GM21381 (cell line): Measurements from ENCODE around the gene JARID2.
"Not testable (repeated sequence)": the region's sequence is repeated elsewhere in the genome, so short reads cannot be mapped to it uniquely, and the experiment has no call there.

Experiments
- ATAC-seq: cut with Tn5 transposase; IDR thresholded peaks from one replicate; pipeline ENCODE4 v1.9.1; 2021; ENCODE audit warnings: mild to moderate bottlenecking, moderate library complexity; ENCODE audit not compliant: unreplicated experiment

Gene JARID2

DNA sequence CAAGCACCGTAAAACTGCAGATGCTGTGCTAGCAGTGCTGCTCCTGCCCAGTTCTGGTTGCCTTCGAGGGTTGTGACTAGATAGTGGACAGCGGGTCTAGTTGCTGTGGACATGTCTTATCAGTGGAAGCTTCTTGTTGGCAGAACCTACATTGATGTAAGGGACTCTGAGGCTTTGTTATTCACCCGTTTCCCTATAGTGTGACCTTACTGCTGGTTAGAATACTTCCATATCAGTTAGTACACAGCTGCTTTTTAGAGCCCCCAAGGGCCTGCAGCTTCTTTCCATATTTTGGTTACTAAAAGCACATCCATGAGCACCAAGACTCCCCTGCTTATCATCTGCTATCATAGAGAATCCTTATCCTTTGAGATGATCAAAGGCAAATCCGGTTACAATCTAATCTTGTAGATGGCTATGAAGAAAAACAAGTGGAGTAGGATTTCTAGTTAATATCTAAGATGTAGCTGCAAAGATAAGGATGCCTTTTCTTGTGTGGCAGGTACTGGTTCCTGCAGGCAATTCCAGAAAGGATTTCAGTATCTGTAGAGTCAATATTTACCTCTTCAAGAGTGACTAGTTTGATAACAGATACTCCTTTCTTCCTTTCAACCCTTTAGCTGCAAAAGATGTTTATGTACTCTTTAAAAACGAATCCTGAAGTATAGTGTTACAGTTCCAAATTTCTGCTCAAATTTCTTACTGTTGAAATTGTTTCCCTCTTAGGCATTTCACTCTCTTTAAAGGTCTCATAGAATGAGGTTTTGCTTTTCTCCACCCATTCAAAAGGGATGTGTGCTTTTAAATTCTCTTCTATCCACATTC lies 163.6 kb downstream of the JARID2 start:
- no peak for ATAC-seq

- no peak for ATAC-seq
Observed at GRCh38 chr6:15410126-15410391, 164.2 kb downstream of the JARID2 start.

- ATAC-seq: no peak
Observed at GRCh38 chr6:15410752-15411151, 164.9 kb downstream of the JARID2 start.

- no peak for ATAC-seq
Observed at GRCh38 chr6:15411766-15412165, 165.9 kb downstream of the JARID2 start.

DNA sequence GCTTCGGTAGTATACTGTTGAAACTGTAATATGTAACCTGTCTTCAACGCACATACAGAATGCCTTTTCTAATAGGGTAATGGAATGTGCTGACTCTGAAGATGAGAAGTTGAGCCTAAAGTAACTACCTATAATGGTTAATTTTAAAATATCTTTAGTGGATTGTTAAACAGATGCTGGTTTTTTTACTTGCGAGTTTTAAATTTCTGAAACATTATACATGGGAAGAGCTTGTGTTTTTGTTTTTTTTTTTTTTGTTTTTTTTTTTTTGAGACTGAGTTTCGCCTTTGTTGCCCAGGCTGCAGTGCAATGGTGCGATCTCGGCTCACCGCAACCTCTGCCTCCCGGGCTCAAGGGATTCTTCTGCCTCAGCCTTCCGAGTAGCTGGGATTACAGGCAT lies 166.9 kb downstream of the JARID2 start:
- ATAC-seq: no peak

- no peak for ATAC-seq
Observed at GRCh38 chr6:15413466-15414234, 167.8 kb downstream of the JARID2 start.

GRCh38 chr6:15414235-15414612 lies 168.4 kb downstream of the JARID2 start:
- no peak for ATAC-seq

DNA sequence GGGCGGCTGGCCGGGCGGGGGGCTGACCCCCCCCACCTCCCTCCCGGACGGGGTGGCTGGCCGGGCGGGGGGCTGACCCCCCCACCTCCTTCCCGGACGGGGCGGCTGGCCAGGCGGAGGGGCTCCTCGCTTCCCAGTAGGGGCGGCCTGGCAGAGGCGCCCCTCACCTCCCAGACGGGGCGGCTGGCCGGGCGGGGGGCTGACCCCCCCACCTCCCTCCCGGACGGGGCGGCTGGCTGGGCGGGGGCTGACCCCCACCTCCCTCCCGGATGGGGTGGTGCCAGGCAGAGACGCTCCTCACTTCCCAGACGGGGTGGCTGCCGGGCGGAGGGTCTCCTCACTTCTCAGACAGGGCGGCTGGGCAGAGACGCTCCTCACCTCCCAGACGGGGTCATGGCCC lies 169.8 kb downstream of the JARID2 start:
- ATAC-seq: not testable (repeated sequence)

- ATAC-seq: no peak
Observed at GRCh38 chr6:15416932-15417509, 171.2 kb downstream of the JARID2 start.

- no peak for ATAC-seq
Observed at GRCh38 chr6:15417811-15418210, 171.9 kb downstream of the JARID2 start.

GRCh38 chr6:15419493-15419892 lies 173.6 kb downstream of the JARID2 start:
- no peak for ATAC-seq

DNA sequence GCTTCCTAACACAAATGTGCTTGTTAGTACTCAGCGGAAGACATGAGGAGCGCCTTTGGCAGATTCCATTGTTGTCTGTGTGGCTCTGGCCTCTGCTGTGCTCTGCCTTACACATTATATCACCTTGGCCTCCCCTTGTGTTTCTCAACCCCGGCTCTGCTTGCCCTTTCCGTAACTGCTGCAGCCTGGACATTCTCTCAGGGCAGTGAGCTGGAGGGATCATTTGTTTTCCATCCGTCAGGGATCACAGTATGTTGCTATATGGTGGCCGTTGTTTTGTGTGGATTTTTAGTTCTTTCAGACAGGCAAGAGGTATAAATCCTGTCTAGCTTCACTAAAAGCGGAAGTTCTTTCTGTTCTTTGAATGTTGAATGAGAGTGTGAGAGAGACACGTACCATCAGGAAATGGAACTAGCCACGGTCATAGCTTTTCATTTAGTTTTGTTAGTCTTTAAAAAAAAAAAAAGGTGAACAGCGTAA lies 175.1 kb downstream of the JARID2 start:
- ATAC-seq: peak; percentile 82

GRCh38 chr6:15421945-15422733 lies 176.3 kb downstream of the JARID2 start:
- no peak for ATAC-seq

DNA sequence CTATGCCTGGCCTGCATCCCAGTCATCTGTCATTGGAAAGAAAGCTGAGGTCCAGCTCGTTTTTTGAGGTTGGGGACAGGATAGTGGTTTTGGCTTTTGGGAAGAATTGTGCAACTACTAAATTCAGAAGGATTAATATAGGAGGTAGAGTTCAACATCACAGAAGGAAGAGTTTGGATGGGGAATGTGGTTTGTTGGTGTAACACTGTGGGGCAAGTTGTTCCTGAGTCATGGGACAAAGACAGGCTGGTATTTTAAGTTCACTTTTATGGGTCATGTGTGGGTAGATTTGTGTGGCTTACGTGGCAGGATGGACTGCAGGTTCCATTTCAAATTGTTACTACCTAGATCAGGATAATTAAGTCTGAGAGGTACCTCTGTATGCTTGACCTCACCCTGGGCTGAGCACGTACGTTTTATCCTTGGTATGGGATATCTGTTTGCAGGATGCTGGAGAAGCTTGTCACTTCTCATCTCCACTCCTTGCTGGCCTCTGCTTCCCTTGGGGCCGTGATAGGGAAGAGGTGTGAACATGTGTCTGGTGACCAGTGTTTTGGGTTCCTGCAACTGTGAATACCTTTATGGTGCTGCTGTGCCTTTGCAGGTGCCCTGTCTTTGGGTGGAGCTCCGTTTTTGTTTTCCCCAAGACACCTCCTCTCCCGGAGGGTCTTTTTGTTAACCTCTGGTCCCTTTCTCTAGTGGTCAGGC lies 177.6 kb downstream of the JARID2 start:
- no peak for ATAC-seq

DNA sequence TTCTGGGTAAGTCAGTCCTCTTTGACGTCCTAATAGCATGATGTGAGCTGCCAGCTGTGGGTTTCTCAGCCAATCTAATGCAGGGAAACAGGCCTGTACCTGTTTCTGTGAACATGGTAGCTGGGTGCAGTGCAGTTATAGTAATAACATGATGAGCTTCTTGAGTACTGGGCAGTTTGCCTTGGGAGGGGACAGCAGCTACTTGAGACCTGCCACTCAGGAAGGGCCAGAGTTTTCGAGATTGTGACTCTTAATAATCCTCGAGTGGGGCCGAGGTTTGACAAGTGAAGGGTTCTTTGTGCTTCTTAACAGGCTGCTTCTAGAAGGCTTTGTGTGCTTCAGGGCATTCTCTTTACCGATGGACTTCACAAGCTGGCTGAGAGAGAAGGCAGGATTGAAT lies 180.1 kb downstream of the JARID2 start:
- no peak for ATAC-seq

- no peak for ATAC-seq
Observed at GRCh38 chr6:15426395-15426794, 180.5 kb downstream of the JARID2 start.

GRCh38 chr6:15426901-15427300 lies 181.0 kb downstream of the JARID2 start:
- ATAC-seq: no peak

DNA sequence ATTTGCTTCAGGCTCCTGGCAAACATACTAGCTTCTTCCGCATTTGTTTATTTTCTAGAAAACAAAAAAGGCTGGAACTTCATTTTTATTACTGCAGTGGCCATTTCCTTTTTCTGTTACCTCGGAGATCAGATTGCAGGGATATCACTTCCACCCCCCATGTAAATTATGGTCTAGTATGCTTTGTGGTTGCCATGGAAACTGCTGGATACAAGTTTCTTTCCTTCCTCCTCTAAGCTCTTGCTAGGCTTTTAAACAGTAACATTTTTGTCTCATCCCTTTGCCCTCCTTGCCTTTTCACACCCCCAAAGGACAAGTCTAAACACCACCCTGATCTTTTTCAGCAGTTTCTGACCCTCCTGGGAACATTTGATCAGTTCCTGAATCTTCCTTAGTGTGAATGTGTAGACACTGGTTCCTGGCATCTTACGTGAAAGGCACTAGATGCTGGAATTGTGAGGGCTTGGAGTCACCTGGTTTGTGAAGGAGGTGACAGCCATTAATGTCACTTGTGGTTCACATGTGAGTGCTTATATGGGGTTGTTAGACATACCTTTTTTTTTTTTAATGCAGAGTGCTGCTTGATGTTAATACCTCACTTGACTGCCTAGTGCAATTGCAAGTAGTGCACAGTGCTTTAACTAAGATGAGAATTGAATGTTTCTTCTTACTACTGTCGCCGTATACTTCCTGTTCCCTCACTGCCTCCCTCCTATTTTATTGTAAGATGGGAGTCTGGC lies 181.6 kb downstream of the JARID2 start:
- no peak for ATAC-seq

- ATAC-seq: no peak
Observed at GRCh38 chr6:15429141-15430110, 183.6 kb downstream of the JARID2 start.
